CD4-positive, alpha-beta T cell (primary cell): ENCODE data around the gene STYK1. TPM values are rescaled to one million over a fixed set of nuclear protein-coding genes. Genes with fewer than 3 reads are reported as not detected.

Source experiments
- ATAC-seq: fragments of 200-7000 bp; cut with Tn5 transposase; one replicate; pipeline ENCODE4 v1.10.0; 2022; ENCODE audit warnings: mild to moderate bottlenecking; ENCODE audit not compliant: poor library complexity
- CTCF ChIA-PET: fragments of 350-600 bp; sonication (Branson Sonifier 250); formaldehyde crosslinking; loops from one replicate; lab custom pipeline; 2021; ENCODE audit warnings: antibody characterized with exemption, inconsistent platforms; lab: Charles Lee
- POLR2A ChIA-PET: fragments of 350-600 bp; sonication (Branson Sonifier 250); formaldehyde crosslinking; loops from one replicate; lab custom pipeline; 2021; ENCODE audit warnings: antibody characterized with exemption, inconsistent platforms; lab: Charles Lee
- DNase-seq, 14 experiments: peaks; one replicate each; pipeline ENCODE4 v3.0.0-alpha.2; 2013 to 2020; ENCODE audit warnings: mixed read lengths in 2 of 14
- H3K27ac ChIP-seq, 2 donors: one replicate each; pipeline versions ENCODE4 v1.5.1 to v1.7.0; 2013; ENCODE audit warnings: low read length in 2 of 2, low read depth in 1 of 2, mild to moderate bottlenecking in 1 of 2
- H3K27me3 ChIP-seq, 2 experiments: 1 replicate in 1 of 2; 2 replicates in 1 of 2; pipeline versions ENCODE4 v1.6.1 to v1.7.0; 2013; ENCODE audit warnings: low read length in 2 of 2, control low read depth in 1 of 2, mild to moderate bottlenecking in 1 of 2, moderate library complexity in 1 of 2; ENCODE audit not compliant: insufficient read depth in 2 of 2, control insufficient read depth in 1 of 2
- H3K36me3 ChIP-seq: one replicate; pipeline ENCODE4 v1.6.1; 2013; ENCODE audit warnings: low read length, control low read depth; ENCODE audit not compliant: insufficient read depth
- H3K4me1 ChIP-seq: one replicate; pipeline ENCODE4 v1.6.1; 2013; ENCODE audit warnings: low read length, control low read depth; ENCODE audit not compliant: insufficient read depth
- H3K4me3 ChIP-seq: one replicate; pipeline ENCODE4 v1.5.1; 2013; ENCODE audit warnings: mild to moderate bottlenecking, low read length, moderate library complexity
- H3K9me3 ChIP-seq, 2 experiments: 1 replicate in 1 of 2; 2 replicates in 1 of 2; pipeline versions ENCODE4 v1.6.1 to v1.7.0; 2013; ENCODE audit warnings: low read length in 2 of 2, mild to moderate bottlenecking in 2 of 2, control low read depth in 1 of 2, moderate library complexity in 1 of 2; ENCODE audit not compliant: control insufficient read depth in 1 of 2, insufficient read depth in 1 of 2
- H3K27ac Mint-ChIP-seq: one replicate; pipeline ENCODE4 v1.8.0; 2020; ENCODE audit warnings: mixed read lengths
- H3K27me3 Mint-ChIP-seq: one replicate; pipeline ENCODE4 v1.8.0; 2021; ENCODE audit warnings: mixed read lengths
- H3K36me3 Mint-ChIP-seq: one replicate; pipeline ENCODE4 v1.8.0; 2021; ENCODE audit warnings: low read depth, mixed read lengths
- H3K4me1 Mint-ChIP-seq: one replicate; pipeline ENCODE4 v1.8.0; 2021; ENCODE audit warnings: low read depth, mixed read lengths
- H3K4me3 Mint-ChIP-seq: one replicate; pipeline ENCODE4 v1.8.0; 2020; ENCODE audit warnings: mild to moderate bottlenecking, mixed read lengths
- H3K9me3 Mint-ChIP-seq: one replicate; pipeline ENCODE4 v1.8.0; 2020; ENCODE audit warnings: mixed read lengths
- CTCF ChIP-seq: fragments of 200-600 bp; IDR thresholded peaks from one replicate; pipeline ENCODE4 v1.8.0; 2022; ENCODE audit warnings: antibody characterized with exemption, mild to moderate bottlenecking
- intact Hi-C, 2 experiments: fragments of 100-400 bp; cut with DNase I in 1 of 2; cut with micrococcal nuclease in 1 of 2; formaldehyde crosslinking; loops; one replicate each; pipeline versions ENCODE4 v1.15.1 to v1.9.0; 2023 to 2025; cut with DNase I, micrococcal nuclease
- total RNA-seq, 174 experiments: library from RNA in 2 of 174; stranded (reverse) in 2 of 174; gene quantifications; one replicate each; pipeline ENCODE4 v1.2.3 and lab custom pipeline; 2021 to 2026

STYK1 gene
- total RNA-seq, 2 experiments from 2014 or later, result not detected

GRCh38 chr12:10722502-10722904 is 48.7 kb upstream of the STYK1 start:
- H3K9me3 Mint-ChIP-seq, result no peaks in the 10 kb centered on the region
- Histone ChIP-seq H3K27me3 (peaks cover 15 to 29% of the 10 kb centered on the region in 2 experiments), H3K4me1 (peaks cover 16% of the 10 kb centered on the region), H3K36me3 (no peaks in the 10 kb centered on the region), H3K9me3 (peaks cover 0 to 6% of the 10 kb centered on the region in 2 experiments), H3K27ac (no peak overlapping the region), H3K4me3 (peak overlapping the region; percentile 56)
- ChIA-PET CTCF (no interaction called here), POLR2A (no interaction called here)
- peaks cover 26% of the 10 kb centered on the region for H3K4me1 Mint-ChIP-seq
- DNase-seq (peak in 11 of 14 experiments; percentile 0 to 55 (median 25)), ATAC-seq (peak; percentile 50)
- no peak for TF ChIP-seq CTCF
- peaks cover 7% of the 10 kb centered on the region for H3K36me3 Mint-ChIP-seq
- peak overlapping the region; percentile 89 for H3K4me3 Mint-ChIP-seq
- H3K27ac Mint-ChIP-seq, result peak overlapping the region; percentile 72
- peaks cover 67% of the 10 kb centered on the region for H3K27me3 Mint-ChIP-seq
- intact Hi-C loops, result no loop called here

- CTCF ChIA-PET, result no interaction called here
- peaks cover 66% of the 10 kb centered on the region for H3K27me3 Mint-ChIP-seq
- intact Hi-C loops, result no loop called here
These were observed 48.0 kb upstream of the STYK1 start for GRCh38 chr12:10721651-10722501.

More at GRCh38 chr12:10721651-10722501, 48.0 kb upstream of the STYK1 start:
- Histone ChIP-seq H3K27me3 (peaks cover 15 to 29% of the 10 kb centered on the region in 2 experiments), H3K4me1 (peaks cover 16% of the 10 kb centered on the region), H3K27ac (no peak overlapping the region), H3K4me3 (peak overlapping the region; percentile 56), H3K36me3 (no peaks in the 10 kb centered on the region), H3K9me3 (peaks cover 0 to 6% of the 10 kb centered on the region in 2 experiments)
- no peaks in the 10 kb centered on the region for H3K9me3 Mint-ChIP-seq
- no peak for TF ChIP-seq CTCF
- H3K36me3 Mint-ChIP-seq, result peaks cover 7% of the 10 kb centered on the region
- peak overlapping the region; percentile 89 for H3K4me3 Mint-ChIP-seq
- DNase-seq, result peak in 11 of 14 experiments; percentile 1 to 87 (median 32)
- peaks cover 26% of the 10 kb centered on the region for H3K4me1 Mint-ChIP-seq
- POLR2A ChIA-PET, result no interaction called here
- ATAC-seq, result peak; percentile 78
- H3K27ac Mint-ChIP-seq, result peak overlapping the region; percentile 72
